Measurements from ENCODE around the gene XPOT.

XPOT gene

GRCh38 chr12:64470495-64470894 is 66.3 kb downstream of the XPOT start:
- ChIA-PET CTCF (no interaction called here), POLR2A (no interaction called here)
- no peak for DNase-seq (ENCODE audit: extremely low spot score)
- TF ChIP-seq ARNT (IDR thresholded peaks at IDR 0.05) (no peak), PKNOX1 (IDR thresholded peaks at IDR 0.05) (no peak), TARDBP (IDR thresholded peaks at IDR 0.05) (no peak), NFRKB (IDR thresholded peaks at IDR 0.05) (no peak), HDGF (IDR thresholded peaks at IDR 0.05; ENCODE audit: borderline replicate concordance) (no peak), BHLHE40 (IDR thresholded peaks at IDR 0.05; ENCODE audit: borderline replicate concordance) (no peak), ZNF384 (IDR thresholded peaks at IDR 0.05) (no peak), FOXM1 (IDR thresholded peaks at IDR 0.05; ENCODE audit: borderline replicate concordance) (no peak), CTBP1 (IDR thresholded peaks at IDR 0.05; ENCODE audit: borderline replicate concordance) (no peak), SP1 (IDR thresholded peaks at IDR 0.05) (no peak), ELF4 (IDR thresholded peaks at IDR 0.05) (no peak), L3MBTL2 (conservative IDR thresholded peaks at IDR 0.05) (no peak), SUZ12 (IDR thresholded peaks at IDR 0.05) (no peak)

GRCh38 chr12:64473176-64473575 is 69.0 kb downstream of the XPOT start:
- TF ChIP-seq FOXM1 (IDR thresholded peaks at IDR 0.05; ENCODE audit: borderline replicate concordance) (no peak), CTBP1 (IDR thresholded peaks at IDR 0.05; ENCODE audit: borderline replicate concordance) (no peak), ELF4 (IDR thresholded peaks at IDR 0.05) (no peak), NFRKB (IDR thresholded peaks at IDR 0.05) (no peak), LEF1 (IDR thresholded peaks at IDR 0.05; ENCODE audit: borderline replicate concordance) (no peak), FOXA1 (IDR thresholded peaks at IDR 0.05) (no peak), SP1 (IDR thresholded peaks at IDR 0.05) (no peak), FOXK2 (IDR thresholded peaks at IDR 0.05) (no peak), SUZ12 (IDR thresholded peaks at IDR 0.05) (no peak), TARDBP (IDR thresholded peaks at IDR 0.05) (no peak), ZNF384 (IDR thresholded peaks at IDR 0.05) (no peak), L3MBTL2 (conservative IDR thresholded peaks at IDR 0.05) (no peak), PKNOX1 (IDR thresholded peaks at IDR 0.05) (no peak), ARNT (IDR thresholded peaks at IDR 0.05) (no peak), HDGF (IDR thresholded peaks at IDR 0.05; ENCODE audit: borderline replicate concordance) (no peak)
- POLR2A ChIA-PET = interaction anchor here (1.1 kb wide), 1 partner anchor 69 kb away, joined by 3 read pairs; the partner anchor contains the start of gene XPOT
- no peak for DNase-seq (ENCODE audit: extremely low spot score)
- CTCF ChIA-PET = no interaction called here

GRCh38 chr12:64475518-64475917 is 71.3 kb downstream of the XPOT start:
- ChIA-PET POLR2A (no interaction called here), CTCF (no interaction called here)
- no peak for DNase-seq (ENCODE audit: extremely low spot score)
- TF ChIP-seq SUZ12 (IDR thresholded peaks at IDR 0.05) = no peak
- TF ChIP-seq HDGF (IDR thresholded peaks at IDR 0.05; ENCODE audit: borderline replicate concordance) = no peak
- TF ChIP-seq BHLHE40 (IDR thresholded peaks at IDR 0.05; ENCODE audit: borderline replicate concordance) = no peak
- no peak for TF ChIP-seq CTBP1 (IDR thresholded peaks at IDR 0.05; ENCODE audit: borderline replicate concordance)
- no peak for TF ChIP-seq ZNF384 (IDR thresholded peaks at IDR 0.05)
- TF ChIP-seq FOXM1 (IDR thresholded peaks at IDR 0.05; ENCODE audit: borderline replicate concordance) = no peak
- no peak for TF ChIP-seq TARDBP (IDR thresholded peaks at IDR 0.05)
- no peak for TF ChIP-seq PKNOX1 (IDR thresholded peaks at IDR 0.05)
- no peak for TF ChIP-seq ARNT (IDR thresholded peaks at IDR 0.05)
- no peak for TF ChIP-seq NFRKB (IDR thresholded peaks at IDR 0.05)
- TF ChIP-seq L3MBTL2 (conservative IDR thresholded peaks at IDR 0.05) = no peak
- no peak for TF ChIP-seq FOXK2 (IDR thresholded peaks at IDR 0.05)
- no peak for TF ChIP-seq SP1 (IDR thresholded peaks at IDR 0.05)
- no peak for TF ChIP-seq FOXA1 (IDR thresholded peaks at IDR 0.05)
- no peak for TF ChIP-seq ELF4 (IDR thresholded peaks at IDR 0.05)
- no peak for TF ChIP-seq LEF1 (IDR thresholded peaks at IDR 0.05; ENCODE audit: borderline replicate concordance)

- TF ChIP-seq L3MBTL2 (conservative IDR thresholded peaks at IDR 0.05) (no peak), NFRKB (IDR thresholded peaks at IDR 0.05) (no peak)
- CTCF ChIA-PET = no interaction called here
- no peak for DNase-seq (ENCODE audit: extremely low spot score)
- POLR2A ChIA-PET = no interaction called here
Measured at GRCh38 chr12:64476844-64477243, 72.7 kb downstream of the XPOT start.

GRCh38 chr12:64478661-64479060 is 74.5 kb downstream of the XPOT start:
- DNase-seq (ENCODE audit: extremely low spot score) = no peak
- CTCF ChIA-PET = no interaction called here
- POLR2A ChIA-PET = no interaction called here
- no peak for TF ChIP-seq CTBP1 (IDR thresholded peaks at IDR 0.05; ENCODE audit: borderline replicate concordance)
- TF ChIP-seq ELF4 (IDR thresholded peaks at IDR 0.05) = no peak
- TF ChIP-seq PKNOX1 (IDR thresholded peaks at IDR 0.05) = no peak
- no peak for TF ChIP-seq BHLHE40 (IDR thresholded peaks at IDR 0.05; ENCODE audit: borderline replicate concordance)
- TF ChIP-seq SP1 (IDR thresholded peaks at IDR 0.05) = no peak
- TF ChIP-seq L3MBTL2 (conservative IDR thresholded peaks at IDR 0.05) = no peak
- TF ChIP-seq HDGF (IDR thresholded peaks at IDR 0.05; ENCODE audit: borderline replicate concordance) = no peak
- TF ChIP-seq FOXK2 (IDR thresholded peaks at IDR 0.05) = no peak
- TF ChIP-seq ZNF384 (IDR thresholded peaks at IDR 0.05) = no peak
- no peak for TF ChIP-seq NFRKB (IDR thresholded peaks at IDR 0.05)
- no peak for TF ChIP-seq TARDBP (IDR thresholded peaks at IDR 0.05)

- POLR2A ChIA-PET = no interaction called here
- TF ChIP-seq TARDBP (IDR thresholded peaks at IDR 0.05) (no peak), SUZ12 (IDR thresholded peaks at IDR 0.05) (no peak), L3MBTL2 (conservative IDR thresholded peaks at IDR 0.05) (no peak), HDGF (IDR thresholded peaks at IDR 0.05; ENCODE audit: borderline replicate concordance) (no peak)
- CTCF ChIA-PET = no interaction called here
- DNase-seq (ENCODE audit: extremely low spot score) = no peak
Measured at GRCh38 chr12:64480148-64480547, 76.0 kb downstream of the XPOT start.

All from HEK293T (cell line).